ENCODE results near the gene TLCD1. TPM values are rescaled to one million over a fixed set of nuclear protein-coding genes. Genes with fewer than 3 reads are reported as not detected.

Gene TLCD1, protein sequence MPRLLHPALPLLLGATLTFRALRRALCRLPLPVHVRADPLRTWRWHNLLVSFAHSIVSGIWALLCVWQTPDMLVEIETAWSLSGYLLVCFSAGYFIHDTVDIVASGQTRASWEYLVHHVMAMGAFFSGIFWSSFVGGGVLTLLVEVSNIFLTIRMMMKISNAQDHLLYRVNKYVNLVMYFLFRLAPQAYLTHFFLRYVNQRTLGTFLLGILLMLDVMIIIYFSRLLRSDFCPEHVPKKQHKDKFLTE
- total RNA-seq = 1.7 TPM
- polyA plus RNA-seq = 5.1 TPM

DNA sequence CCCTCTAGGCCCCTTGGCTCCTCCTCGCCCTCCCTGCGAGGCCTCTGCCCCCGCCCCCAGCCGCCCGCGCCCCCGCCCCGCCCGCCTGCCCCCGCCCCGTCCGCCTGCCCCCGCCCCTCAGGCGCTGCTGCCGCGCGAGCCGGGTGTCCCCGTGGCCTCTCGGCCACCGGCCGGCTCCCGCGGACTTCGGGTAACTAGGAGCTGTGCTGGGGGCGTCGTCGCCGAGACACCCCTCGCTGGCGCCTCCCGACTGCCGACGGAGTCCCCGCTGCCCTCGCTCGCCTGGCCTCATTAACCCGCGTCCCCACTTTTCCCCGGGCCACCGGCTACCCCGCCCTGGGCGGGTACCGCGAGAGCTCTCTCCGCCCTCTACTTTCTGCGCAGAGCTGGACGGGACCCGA lies at the start of gene TLCD1:
TSS of gene TLCD1 (minus strand) at position 8 of the 401 bp plus-strand sequence. CDS start 136 bp downstream, outside the sequence.
- Histone ChIP-seq H3K4me1 (ENCODE audit: insufficient read depth) (no peaks in the 10 kb centered on the region), H3K27ac (ENCODE audit: low read depth) (peak within 1 kb of the TSS; percentile 72), H3K36me3 (ENCODE audit: insufficient read depth) (peaks cover 2% of the 10 kb centered on the region), H3K4me3 (ENCODE audit: low read depth, low read length) (peak within 1 kb of the TSS; percentile 53)
- no peak for DNase-seq (ENCODE audit: extremely low spot score)
- under 1% methylated on average over 49 of the region's 49 CpGs for WGBS

DNA sequence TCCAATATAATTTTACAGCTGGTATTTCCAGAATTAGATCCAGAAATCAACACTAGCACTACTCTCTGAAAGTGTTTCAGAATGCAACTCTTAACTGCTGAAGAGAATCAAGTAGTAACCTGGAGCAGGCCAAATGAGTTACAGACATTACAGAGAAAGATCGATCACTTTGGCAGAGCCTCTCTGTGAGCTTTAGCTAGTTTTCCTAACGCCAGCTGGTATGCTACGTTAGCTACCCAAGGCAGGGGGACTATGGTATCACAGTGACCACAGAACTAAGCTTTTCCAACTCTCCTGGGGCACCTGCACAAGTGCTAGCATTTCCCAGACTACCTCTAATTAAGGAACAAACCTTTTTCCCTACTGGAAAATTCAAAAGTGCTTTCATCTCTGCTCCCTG lies 48.2 kb upstream of the TLCD1 start:
- WGBS = 83% methylated on average over 3 of the region's 3 CpGs
- Histone ChIP-seq H3K36me3 (ENCODE audit: insufficient read depth) (no peaks in the 10 kb centered on the region), H3K4me1 (ENCODE audit: insufficient read depth) (no peaks in the 10 kb centered on the region), H3K27ac (ENCODE audit: low read depth) (no peak overlapping the region), H3K4me3 (ENCODE audit: low read depth, low read length) (no peak overlapping the region)
- DNase-seq (ENCODE audit: extremely low spot score) = no peak

DNA sequence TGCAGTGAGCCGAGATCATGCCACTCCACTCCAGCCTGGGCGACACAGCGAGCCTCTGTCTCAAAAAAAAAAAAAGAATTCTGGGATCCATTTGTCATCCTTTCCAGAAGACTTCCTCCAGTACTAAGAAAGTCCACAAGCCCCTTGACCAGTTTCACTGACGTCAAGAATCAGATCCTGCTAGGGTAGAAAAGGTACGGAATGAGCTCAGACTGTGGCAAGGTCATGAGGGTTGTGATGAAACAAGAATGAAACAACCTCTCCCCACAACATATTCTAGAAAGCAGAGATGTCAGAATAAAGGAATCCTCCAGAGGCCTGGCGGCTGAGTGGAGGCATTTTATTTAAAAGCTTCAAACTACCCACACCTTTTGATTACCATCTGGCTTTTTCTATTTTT lies 47.7 kb upstream of the TLCD1 start:
- WGBS = 92% methylated on average over 6 of the region's 6 CpGs
- no peaks in the 10 kb centered on the region for H3K4me1 ChIP-seq (ENCODE audit: insufficient read depth)
- no peak overlapping the region for H3K27ac ChIP-seq (ENCODE audit: low read depth)
- no peaks in the 10 kb centered on the region for H3K36me3 ChIP-seq (ENCODE audit: insufficient read depth)
- H3K4me3 ChIP-seq (ENCODE audit: low read depth, low read length) = no peak overlapping the region
- DNase-seq (ENCODE audit: extremely low spot score) = no peak

DNA sequence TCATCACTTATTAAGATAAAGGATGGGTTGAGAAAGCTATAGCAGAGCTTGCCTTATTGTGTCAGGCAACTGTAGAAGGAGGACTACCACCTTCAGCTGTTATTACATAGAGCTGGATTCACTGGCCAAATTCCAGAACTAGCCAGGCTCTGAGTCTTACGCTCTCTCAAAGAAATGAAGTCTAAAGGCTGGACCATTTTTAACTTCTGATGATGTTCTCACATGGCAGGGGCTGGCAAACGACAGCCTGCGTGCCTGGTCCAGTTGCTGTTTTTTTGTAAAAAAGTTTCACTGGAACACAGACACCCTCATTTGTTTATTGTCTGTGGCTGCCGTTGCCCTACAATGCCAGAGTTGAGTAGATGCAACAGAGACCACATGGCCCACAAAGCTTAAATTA lies 39.0 kb upstream of the TLCD1 start:
- no peak for DNase-seq (ENCODE audit: extremely low spot score)
- no peak overlapping the region for H3K4me3 ChIP-seq (ENCODE audit: low read depth, low read length)
- WGBS = 69% methylated on average over 4 of the region's 4 CpGs
- H3K27ac ChIP-seq (ENCODE audit: low read depth) = no peak overlapping the region
- H3K36me3 ChIP-seq (ENCODE audit: insufficient read depth) = no peaks in the 10 kb centered on the region
- H3K4me1 ChIP-seq (ENCODE audit: insufficient read depth) = no peaks in the 10 kb centered on the region

DNA sequence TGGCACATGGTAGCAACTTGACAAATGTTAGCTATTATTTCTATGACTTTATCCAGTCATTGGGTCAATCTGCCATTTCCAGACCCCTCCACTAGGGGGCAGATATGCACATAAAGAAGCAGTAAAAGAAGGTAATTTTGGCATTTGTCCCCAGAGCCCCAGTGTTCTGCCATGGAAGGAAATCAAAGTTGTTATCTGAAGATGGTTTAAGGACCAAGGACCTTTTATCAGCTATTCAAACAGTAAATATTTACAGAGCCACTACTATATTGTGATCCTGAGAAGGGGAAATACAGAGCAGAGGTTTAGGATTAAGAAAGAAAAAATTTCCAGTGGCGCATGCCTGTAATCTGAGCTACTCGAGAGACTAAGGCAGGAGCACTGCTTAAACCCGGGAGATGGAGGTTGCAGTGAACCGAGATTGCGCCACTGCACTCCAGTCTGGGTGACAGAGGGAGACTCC lies 37.8 kb upstream of the TLCD1 start:
- no peak overlapping the region for H3K4me3 ChIP-seq (ENCODE audit: low read depth, low read length)
- H3K4me1 ChIP-seq (ENCODE audit: insufficient read depth) = no peaks in the 10 kb centered on the region
- DNase-seq (ENCODE audit: extremely low spot score) = no peak
- no peak overlapping the region for H3K27ac ChIP-seq (ENCODE audit: low read depth)
- no peaks in the 10 kb centered on the region for H3K36me3 ChIP-seq (ENCODE audit: insufficient read depth)
- 51% methylated on average over 5 of the region's 5 CpGs for WGBS

DNA sequence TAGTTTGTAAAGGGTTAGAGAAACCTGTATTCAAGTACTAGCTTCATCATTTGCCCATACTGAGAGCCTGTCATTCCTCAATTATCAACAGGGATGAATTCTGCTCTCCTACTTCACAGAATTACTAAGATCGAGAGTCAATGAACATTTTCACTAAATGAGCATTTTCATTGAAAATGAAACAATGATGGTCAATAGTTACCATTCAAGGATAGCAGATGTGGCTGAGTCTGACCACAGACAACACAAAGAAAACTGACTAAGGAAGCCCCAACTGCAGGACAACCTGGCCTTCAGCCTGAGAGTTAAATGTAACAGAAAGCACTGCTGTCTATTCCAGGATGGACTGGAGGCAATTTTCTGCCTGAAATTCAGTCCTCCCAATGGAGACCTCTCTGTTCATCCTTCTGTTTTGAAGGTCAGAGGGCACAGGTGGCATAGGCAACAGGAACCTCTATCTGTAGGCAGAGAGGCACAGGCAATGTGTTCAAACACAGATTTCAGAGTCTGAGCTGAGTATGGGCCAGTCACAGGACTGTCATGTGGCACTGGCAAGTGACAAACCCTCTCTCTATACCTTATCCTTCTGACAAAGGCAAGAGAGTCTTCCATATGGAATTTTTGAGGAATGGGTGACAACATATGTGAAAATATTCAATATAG lies 37.2 kb upstream of the TLCD1 start:
- Histone ChIP-seq H3K27ac (ENCODE audit: low read depth) (no peak overlapping the region), H3K4me1 (ENCODE audit: insufficient read depth) (no peaks in the 10 kb centered on the region), H3K36me3 (ENCODE audit: insufficient read depth) (no peaks in the 10 kb centered on the region), H3K4me3 (ENCODE audit: low read depth, low read length) (no peak overlapping the region)
- DNase-seq (ENCODE audit: extremely low spot score) = no peak
- WGBS = 95% methylated on average over 1 of the region's 1 CpG

DNA sequence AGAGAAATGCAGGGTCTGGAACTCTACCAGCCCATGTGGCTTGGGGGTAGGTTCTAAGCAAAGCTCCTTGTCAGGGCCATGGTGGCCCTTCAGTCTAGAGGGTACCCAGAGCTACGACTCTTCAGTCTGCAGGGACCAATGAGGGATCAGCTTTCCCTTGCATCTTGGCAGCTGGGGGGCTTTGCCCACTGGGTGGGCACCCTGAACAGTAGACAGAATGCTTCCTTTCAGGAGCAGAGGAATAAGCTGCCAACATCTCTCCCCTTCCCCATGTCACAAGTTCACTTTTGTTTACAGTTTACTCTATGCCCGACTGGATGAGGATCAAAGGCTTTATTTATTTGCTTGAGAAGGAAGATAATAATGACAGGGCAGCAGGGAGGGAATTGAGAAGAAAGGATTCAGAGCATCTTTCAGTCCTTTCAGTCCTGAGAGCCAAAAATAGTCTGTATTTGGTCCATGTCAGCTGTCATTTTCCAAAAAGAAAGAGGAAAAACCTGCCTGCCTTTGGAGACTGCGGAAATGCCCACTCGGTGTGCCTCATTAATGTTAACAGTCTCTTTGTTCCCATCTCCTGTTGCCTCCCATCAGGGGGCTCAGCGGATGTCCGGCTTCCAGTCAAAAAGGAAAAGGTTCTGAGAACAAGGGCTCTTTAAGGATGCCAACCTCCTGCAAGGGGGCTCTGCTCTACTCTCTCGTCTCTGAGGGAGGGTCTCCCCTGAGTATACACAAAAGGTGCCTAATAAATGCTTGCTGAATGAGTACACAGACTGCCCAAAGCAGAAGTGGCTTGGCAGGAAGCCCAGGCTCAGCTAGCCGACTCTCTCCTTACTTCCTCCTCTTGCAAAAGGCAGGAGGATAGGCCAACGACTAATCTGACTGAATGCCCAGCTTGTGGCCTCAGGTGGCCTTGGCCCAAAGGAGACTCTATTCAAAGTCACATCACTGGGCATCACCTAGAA lies 34.8 kb upstream of the TLCD1 start:
- H3K4me1 ChIP-seq (ENCODE audit: insufficient read depth) = no peaks in the 10 kb centered on the region
- WGBS = 42% methylated on average over 9 of the region's 9 CpGs
- H3K4me3 ChIP-seq (ENCODE audit: low read depth, low read length) = no peak overlapping the region
- DNase-seq (ENCODE audit: extremely low spot score) = no peak
- H3K27ac ChIP-seq (ENCODE audit: low read depth) = no peak overlapping the region
- H3K36me3 ChIP-seq (ENCODE audit: insufficient read depth) = no peaks in the 10 kb centered on the region

DNA sequence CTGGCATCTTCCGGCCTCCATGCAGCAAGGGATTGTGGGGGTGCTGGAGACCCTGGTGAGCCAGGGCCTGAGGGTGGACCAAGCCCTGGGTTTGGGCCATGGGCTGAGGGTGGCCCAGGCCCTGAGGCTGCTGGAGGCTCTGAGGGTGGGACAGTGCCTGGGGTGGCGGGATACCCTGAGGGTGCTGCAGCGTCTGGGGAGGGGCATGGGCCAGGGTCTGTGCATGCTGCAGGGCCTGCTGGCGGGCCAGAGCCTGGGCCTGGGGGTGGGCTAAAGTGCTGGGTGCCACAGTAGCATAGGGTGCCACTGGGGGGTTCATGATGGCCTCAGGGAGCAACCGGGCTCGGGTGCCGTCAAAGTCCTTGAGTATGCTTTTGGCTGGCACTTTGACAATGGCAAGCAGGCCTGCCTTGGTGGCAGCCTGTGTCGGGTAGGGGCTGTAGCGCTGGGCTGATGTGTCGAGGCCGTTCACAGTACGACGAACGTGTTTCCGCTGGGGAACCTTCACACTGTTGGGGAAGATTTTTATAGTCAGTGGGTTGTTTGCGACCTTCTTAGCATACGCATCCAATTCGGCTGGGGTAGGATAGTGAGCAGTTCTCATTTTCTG lies 33.3 kb upstream of the TLCD1 start:
- WGBS = 92% methylated on average over 18 of the region's 18 CpGs
- no peak for DNase-seq (ENCODE audit: extremely low spot score)
- no peak overlapping the region for H3K4me3 ChIP-seq (ENCODE audit: low read depth, low read length)
- no peaks in the 10 kb centered on the region for H3K4me1 ChIP-seq (ENCODE audit: insufficient read depth)
- H3K27ac ChIP-seq (ENCODE audit: low read depth) = no peak overlapping the region
- H3K36me3 ChIP-seq (ENCODE audit: insufficient read depth) = no peaks in the 10 kb centered on the region

DNA sequence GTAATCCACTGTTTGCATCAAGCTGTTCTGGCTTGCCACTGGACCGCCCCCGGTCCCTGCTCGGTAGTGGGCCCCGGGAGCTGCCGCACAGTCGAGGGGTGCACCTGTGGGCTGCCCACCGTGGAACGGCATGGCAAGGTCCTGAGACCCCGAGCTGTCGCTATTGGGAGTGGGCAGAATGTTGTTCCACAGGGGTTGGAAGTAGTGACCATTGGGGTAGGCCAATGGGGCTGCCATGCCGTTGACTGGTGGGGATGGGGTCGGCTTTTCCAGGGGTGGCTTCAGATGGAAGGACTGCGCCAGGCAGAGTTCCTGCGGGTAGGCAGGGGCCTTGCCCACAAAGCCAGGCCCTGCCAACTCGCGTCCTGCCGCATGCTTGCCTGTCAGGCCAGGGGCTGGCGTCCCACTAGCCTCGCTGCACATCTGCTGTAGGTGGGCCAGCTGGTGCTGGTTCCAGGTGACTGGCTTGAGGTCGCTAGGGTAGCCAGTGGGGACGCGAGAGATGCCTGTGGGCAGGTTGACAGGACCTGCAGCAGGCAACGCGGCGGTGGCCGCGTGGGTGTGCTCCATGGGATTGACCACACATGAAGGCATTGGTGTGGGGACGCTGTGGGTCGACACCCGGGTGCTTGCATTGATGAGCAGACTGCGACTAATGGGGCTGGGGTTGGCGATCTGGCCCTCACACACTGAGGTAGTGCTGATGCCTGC lies 32.5 kb upstream of the TLCD1 start:
- no peaks in the 10 kb centered on the region for H3K36me3 ChIP-seq (ENCODE audit: insufficient read depth)
- H3K4me1 ChIP-seq (ENCODE audit: insufficient read depth) = no peaks in the 10 kb centered on the region
- WGBS = 96% methylated on average over 32 of the region's 32 CpGs
- no peak for DNase-seq (ENCODE audit: extremely low spot score)
- H3K27ac ChIP-seq (ENCODE audit: low read depth) = no peak overlapping the region
- no peak overlapping the region for H3K4me3 ChIP-seq (ENCODE audit: low read depth, low read length)

DNA sequence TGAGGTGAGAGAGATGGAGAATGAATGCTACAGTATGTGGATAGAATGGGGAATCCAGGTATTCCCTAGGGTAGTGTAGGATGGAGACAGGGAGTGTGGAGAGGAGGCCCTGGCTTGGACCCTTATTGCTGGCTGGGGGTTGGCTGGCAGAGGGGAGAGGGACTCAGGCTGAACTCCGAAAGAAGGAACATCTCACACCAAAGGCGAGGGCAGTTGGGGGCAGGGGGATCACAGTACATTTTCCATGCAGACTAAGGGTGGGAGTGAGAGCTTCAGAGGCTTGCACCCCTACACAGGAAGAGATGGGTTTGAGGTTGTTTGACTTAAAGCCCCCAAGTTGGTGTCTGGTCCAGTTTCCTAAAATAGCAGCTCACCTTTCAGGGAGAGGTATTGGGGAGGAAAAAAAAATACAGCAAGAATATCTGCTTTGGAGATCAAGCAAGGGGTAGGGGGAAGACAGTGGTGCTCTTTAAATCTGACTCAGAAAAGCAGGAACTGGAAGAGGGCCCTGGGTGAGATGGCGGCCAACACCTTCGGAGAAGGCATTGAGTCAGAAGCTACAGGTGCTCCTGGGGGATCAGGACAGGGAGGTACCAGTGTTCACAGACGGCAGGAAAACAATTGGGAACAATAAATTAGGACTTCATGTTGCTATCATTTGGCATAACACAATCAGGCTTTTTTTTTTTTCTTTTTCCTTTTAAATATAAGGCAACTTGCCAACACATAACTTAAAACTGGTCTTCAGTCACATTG lies 30.2 kb upstream of the TLCD1 start:
- Histone ChIP-seq H3K36me3 (ENCODE audit: insufficient read depth) (no peaks in the 10 kb centered on the region), H3K4me1 (ENCODE audit: insufficient read depth) (no peaks in the 10 kb centered on the region), H3K4me3 (ENCODE audit: low read depth, low read length) (no peak overlapping the region), H3K27ac (ENCODE audit: low read depth) (no peak overlapping the region)
- no peak for DNase-seq (ENCODE audit: extremely low spot score)
- 84% methylated on average over 5 of the region's 5 CpGs for WGBS

DNA sequence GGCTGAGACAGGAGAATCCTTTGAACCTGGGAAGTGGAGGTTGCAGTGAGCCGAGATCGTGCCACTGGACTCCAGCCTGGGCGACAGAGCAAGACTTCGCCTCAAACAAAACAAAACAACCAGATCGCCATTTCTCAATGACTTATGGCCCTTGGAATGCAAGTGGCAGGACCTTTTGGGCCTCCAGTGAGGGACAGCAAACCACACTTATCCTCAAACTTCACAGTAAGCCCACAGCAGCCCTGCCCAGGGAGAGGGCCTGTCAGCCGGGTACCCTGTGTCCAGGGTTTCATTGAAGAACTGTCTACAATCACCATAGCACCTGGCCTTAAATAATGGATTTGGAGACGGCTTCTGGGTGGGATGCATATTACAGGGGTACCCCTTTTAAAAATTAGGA lies 29.5 kb upstream of the TLCD1 start:
- H3K4me3 ChIP-seq (ENCODE audit: low read depth, low read length) = no peak overlapping the region
- no peak overlapping the region for H3K27ac ChIP-seq (ENCODE audit: low read depth)
- no peaks in the 10 kb centered on the region for H3K4me1 ChIP-seq (ENCODE audit: insufficient read depth)
- no peaks in the 10 kb centered on the region for H3K36me3 ChIP-seq (ENCODE audit: insufficient read depth)
- DNase-seq (ENCODE audit: extremely low spot score) = no peak
- WGBS = 88% methylated on average over 7 of the region's 7 CpGs

DNA sequence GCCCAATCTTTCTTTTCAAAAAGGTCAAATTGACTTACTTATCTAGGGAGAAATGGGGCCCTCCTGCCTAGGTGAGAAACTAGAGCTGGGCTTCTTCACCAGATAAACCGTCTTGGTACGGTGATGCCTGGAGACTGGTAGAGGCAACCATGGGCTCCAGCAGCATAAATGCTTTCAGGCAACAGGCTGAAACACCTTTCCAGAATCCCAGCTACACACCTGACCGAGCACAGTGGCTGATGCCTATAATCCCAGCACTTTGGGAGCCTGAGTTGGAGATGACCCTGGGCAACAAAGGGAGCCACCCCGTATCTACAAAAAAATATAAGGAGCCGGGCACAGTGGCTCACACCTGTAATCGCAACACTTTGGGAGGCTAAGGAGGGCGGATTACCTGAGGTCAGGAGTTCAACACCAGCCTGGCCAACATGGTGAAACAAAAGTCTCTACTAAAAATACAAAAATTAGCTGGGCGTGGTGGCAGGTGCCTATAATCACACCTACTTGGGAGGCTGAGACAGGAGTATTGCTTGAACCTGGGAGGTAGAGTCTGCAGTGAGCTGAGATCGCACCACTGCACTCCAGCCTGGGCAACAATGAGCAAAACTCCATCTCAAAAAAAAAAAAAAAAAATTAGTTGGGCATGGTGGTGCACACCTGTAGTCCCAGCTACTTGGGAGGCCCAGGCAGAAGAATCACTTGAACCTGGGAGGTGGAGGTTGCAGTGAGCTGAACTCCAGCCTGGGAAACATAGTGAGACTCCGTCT lies 25.8 kb upstream of the TLCD1 start:
- Histone ChIP-seq H3K4me3 (ENCODE audit: low read depth, low read length) (no peak overlapping the region), H3K27ac (ENCODE audit: low read depth) (no peak overlapping the region), H3K4me1 (ENCODE audit: insufficient read depth) (no peaks in the 10 kb centered on the region), H3K36me3 (ENCODE audit: insufficient read depth) (no peaks in the 10 kb centered on the region)
- WGBS = 94% methylated on average over 10 of the region's 10 CpGs
- DNase-seq (ENCODE audit: extremely low spot score) = no peak
